RWPE2 (cell line): Measurements from ENCODE around the gene TRIM54.

ENCODE experiments used
- ATAC-seq: fragments of 200-7000 bp; cut with Tn5 transposase; 3 replicates; pipeline ENCODE4 v1.9.1; 2021; ENCODE audit warnings: low read depth
- DNase-seq: peaks from one replicate; pipeline ENCODE4 v3.0.0-alpha.2; 2020; ENCODE audit warnings: low spot score
- H3K27ac ChIP-seq: fragments of 450-650 bp; 2 replicates; pipeline ENCODE4 v1.5.1; 2017; ENCODE audit warnings: mild to moderate bottlenecking; ENCODE audit not compliant: poor library complexity, severe bottlenecking
- H3K27me3 ChIP-seq: fragments of 250-450 bp; sonication (Bioruptor Pico); 2 replicates; pipeline ENCODE4 v1.5.1; 2021; ENCODE audit warnings: mild to moderate bottlenecking, moderate library complexity; ENCODE audit not compliant: insufficient read depth, poor library complexity, severe bottlenecking
- H3K36me3 ChIP-seq: fragments of 250-450 bp; sonication (Bioruptor Pico); 2 replicates; pipeline ENCODE4 v1.5.1; 2020; ENCODE audit warnings: low read depth, mild to moderate bottlenecking, moderate library complexity
- H3K4me1 ChIP-seq: fragments of 250-450 bp; sonication (Bioruptor Pico); 2 replicates; pipeline ENCODE4 v1.5.1; 2021; ENCODE audit warnings: mild to moderate bottlenecking, moderate library complexity; ENCODE audit not compliant: insufficient read depth, poor library complexity, severe bottlenecking
- H3K4me3 ChIP-seq: fragments of 250-450 bp; sonication (Bioruptor Pico); 2 replicates; pipeline ENCODE4 v1.5.1; 2021; ENCODE audit warnings: mild to moderate bottlenecking, moderate library complexity; ENCODE audit not compliant: severe bottlenecking
- H3K9me3 ChIP-seq: fragments of 250-450 bp; sonication (Bioruptor Pico); 2 replicates; pipeline ENCODE4 v1.5.1; 2021; ENCODE audit warnings: mild to moderate bottlenecking, moderate library complexity; ENCODE audit not compliant: severe bottlenecking
- CTCF ChIP-seq: fragments of 450-650 bp; IDR thresholded peaks from one replicate; pipeline ENCODE4 v1.5.1; 2017; ENCODE audit warnings: mild to moderate bottlenecking, moderate library complexity; ENCODE audit not compliant: poor library complexity, severe bottlenecking

The TRIM54 gene

DNA sequence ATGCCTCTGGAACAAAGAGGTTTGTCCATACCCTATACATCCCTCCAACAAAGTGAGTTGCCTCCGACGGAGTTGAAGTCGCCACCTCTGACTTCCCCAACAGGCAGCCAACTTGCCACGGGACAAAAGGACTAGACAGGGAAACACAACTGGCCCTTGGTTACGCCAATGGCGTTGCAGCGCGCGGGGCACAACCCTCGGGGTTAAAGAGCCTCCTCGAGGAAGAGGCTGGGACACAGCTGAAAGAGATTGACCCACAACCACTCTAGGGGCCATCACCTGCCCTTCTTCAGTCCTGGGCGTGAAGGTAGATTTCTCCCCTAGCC is 73.8 kb downstream of the TRIM54 start:
- H3K9me3 ChIP-seq: no peaks in the 10 kb centered on the region
- peaks cover 21% of the 10 kb centered on the region; the same call in 1 of the 2 replicates for H3K36me3 ChIP-seq
- H3K4me3 ChIP-seq: peak overlapping the region; percentile 79
- H3K27ac ChIP-seq: peak overlapping the region; percentile 79
- DNase-seq (no peak), ATAC-seq (peak; percentile 18)
- no peak for TF ChIP-seq CTCF
- no peaks in the 10 kb centered on the region for H3K27me3 ChIP-seq
- H3K4me1 ChIP-seq: peaks cover 12% of the 10 kb centered on the region

DNA sequence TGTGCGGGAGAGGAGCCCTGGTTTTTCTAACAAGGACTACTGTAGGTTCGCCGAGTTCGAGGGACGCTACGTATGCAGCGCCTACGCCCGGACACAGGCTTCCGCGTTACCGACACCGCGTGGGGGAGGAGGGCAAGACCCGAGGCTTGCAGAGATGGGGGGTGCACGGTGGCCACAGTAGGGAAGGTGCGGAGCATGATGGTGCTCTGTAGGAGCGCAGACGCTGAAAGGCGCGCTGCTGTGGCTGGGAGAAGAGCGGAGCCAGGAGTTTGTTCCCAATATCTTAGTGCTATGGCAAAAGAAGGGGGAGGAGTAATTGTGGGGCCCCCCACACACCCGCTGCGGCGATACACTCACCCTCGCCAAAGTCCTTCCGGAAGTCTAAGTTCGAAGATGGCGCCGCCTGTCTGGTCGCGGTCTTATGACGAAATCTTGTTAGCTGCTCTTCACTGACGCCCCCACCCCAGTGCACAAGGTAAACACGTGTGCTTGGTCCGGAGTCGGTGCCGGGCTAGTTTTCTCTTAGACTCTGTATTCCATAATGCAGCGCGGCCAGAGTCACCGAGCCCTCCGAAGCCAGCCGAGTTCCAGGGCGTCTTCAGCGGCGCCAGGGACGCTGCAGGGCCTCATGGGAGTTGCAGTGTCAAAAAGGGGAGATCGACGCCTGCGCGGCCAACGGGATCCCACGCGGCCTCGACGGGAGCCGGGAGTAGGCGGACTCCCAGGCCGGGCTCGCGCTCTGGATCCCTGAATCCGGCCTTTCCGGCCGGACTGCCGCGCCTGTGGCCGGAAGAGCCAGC is 74.4 kb downstream of the TRIM54 start, which contains the start of gene GTF3C2:
Gene GTF3C2 (minus strand): TSS at position 383 of the 800 bp plus-strand sequence. CDS start 13,210 bp downstream, outside the sequence.
- TF ChIP-seq CTCF: no peak
- H3K4me3 ChIP-seq: peak within 1 kb of the TSS; percentile 79
- H3K36me3 ChIP-seq: peaks cover 21% of the 10 kb centered on the region; the same call in 1 of the 2 replicates
- no peaks in the 10 kb centered on the region for H3K27me3 ChIP-seq
- H3K9me3 ChIP-seq: no peaks in the 10 kb centered on the region
- peak; percentile 93 for ATAC-seq
- H3K4me1 ChIP-seq: peaks cover 12% of the 10 kb centered on the region
- H3K27ac ChIP-seq: peak within 1 kb of the TSS; percentile 79
- DNase-seq: peak; percentile 96
